Erythroblast (primary cell): Measurements from ENCODE around the gene GAP43.

Experiments used
- DNase-seq, 2 experiments: peaks; one replicate each; lab custom pipeline; 2025; lab: John Stamatoyannopoulos, UW
- GATA1 ChIP-seq: IDR thresholded peaks from 2 replicates; pipeline ENCODE4 v1.6.1; 2011; ENCODE audit warnings: low read depth, mild to moderate bottlenecking, control low read depth, low read length, moderate library complexity
- POLR2A ChIP-seq: IDR thresholded peaks from 2 replicates; pipeline ENCODE4 v1.6.1; 2011; ENCODE audit warnings: mild to moderate bottlenecking, low read length

The GAP43 gene

DNA sequence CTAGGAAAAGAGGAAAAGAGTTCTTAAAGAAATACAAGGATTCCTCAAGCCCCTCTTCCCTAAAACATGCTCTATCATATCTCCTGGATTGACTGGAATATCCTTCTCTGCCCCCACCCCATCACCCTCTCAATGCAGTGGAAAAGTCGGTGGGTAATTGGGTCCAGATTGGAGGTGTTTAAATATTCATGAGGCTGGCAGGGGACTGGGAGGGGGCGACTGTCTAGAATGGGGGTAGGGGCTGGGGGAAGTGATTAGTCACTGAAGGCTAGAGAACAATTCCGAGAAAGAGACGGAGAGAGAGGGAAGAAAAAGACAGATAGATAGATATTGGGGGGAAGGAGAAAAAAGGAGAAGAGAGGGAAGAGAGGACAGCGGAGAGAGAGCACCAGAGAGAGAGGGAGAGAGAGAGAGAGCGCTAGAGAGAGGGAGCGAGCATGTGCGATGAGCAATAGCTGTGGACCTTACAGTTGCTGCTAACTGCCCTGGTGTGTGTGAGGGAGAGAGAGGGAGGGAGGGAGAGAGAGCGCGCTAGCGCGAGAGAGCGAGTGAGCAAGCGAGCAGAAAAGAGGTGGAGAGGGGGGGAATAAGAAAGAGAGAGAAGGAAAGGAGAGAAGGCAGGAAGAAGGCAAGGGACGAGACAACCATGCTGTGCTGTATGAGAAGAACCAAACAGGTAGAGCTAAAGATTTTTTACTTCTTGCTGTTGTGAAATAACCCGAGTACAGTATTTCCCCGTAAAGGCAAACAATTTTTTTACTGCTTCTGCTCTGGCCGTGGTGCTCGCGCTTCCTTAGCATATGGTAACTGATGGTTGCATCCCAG lies at the start of gene GAP43:
Gene GAP43 (plus strand): TSS at position 467 of the 825 bp plus-strand sequence. CDS start 180 bp downstream, at position 647.
- no peak for TF ChIP-seq POLR2A
- no peak for DNase-seq

DNA sequence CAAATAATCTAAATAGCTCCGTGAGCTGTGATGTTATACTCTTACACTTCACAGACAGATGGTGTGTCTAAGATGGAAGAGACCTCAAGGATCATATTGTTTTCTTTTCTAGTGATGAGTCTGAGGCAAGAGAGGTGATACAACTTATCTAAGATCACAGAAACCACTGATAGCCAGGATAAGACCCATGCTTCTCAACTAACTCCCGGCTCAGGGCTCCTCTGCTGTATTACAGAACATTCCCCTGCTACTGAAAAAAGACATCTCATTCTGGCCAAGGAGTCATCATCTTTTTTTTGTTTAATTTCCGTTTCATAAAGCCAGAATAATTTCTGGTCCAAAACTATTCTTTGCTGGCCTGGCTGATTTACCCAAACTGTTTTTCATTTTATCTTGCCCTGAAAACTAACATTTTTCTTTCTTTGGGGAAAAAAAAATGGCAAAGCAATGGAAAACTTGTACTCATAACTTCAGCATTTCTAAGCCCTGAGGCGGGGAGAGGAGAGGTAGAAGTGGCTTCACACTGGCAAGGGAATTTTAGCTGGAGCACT lies 46.9 kb upstream of the GAP43 start:
- no peak for DNase-seq
- no peak for TF ChIP-seq POLR2A
- no peak for TF ChIP-seq GATA1

- no peak for DNase-seq
- TF ChIP-seq GATA1 (no peak), POLR2A (no peak)
These were observed 46.3 kb upstream of the GAP43 start for GRCh38 chr3:115577000-115577399.

- TF ChIP-seq GATA1 (no peak), POLR2A (no peak)
- no peak for DNase-seq
These were observed 45.0 kb upstream of the GAP43 start for GRCh38 chr3:115578331-115578730.

- no peak for DNase-seq
- TF ChIP-seq GATA1 = no peak
- no peak for TF ChIP-seq POLR2A
These were observed 42.7 kb upstream of the GAP43 start for GRCh38 chr3:115580566-115580965.

DNA sequence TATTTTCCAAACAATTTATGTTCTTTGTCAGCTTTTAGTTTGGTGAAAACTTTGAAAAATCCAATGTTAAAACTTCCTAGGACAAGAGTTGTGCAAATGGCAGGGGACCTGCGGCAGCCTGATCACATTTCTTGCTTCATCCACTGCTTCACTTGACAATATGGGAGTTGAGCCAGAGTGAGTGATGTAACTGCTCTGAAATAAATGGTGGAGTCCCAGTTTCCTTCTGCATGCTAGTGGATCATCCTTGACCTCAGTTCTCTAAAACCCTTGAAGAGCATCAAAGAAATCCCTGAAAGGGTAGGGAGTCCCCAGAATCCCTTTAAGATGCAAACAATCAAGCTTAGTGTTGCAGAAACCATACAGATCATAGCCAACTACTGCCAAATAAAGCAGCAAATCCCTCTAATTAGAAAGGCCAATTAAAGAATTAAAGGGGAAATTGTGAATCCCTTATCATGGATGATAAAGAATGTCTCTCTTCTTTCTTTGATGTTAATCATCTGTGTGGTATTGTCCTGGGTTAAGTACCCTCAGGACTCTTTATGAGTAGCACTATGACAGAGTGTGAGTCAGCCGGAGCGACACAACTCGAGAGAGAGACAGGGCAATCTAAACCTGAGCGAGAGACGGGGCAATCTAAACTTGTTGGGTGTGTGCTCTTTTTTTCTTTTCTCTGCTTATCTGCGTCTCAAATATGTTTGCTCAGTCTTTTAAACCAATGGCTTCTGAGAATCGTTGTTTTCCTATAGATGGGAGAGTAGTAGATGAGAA lies 41.8 kb upstream of the GAP43 start:
- DNase-seq = peak in 1 of 2 experiments; percentile 44
- TF ChIP-seq GATA1 = no peak
- no peak for TF ChIP-seq POLR2A

DNA sequence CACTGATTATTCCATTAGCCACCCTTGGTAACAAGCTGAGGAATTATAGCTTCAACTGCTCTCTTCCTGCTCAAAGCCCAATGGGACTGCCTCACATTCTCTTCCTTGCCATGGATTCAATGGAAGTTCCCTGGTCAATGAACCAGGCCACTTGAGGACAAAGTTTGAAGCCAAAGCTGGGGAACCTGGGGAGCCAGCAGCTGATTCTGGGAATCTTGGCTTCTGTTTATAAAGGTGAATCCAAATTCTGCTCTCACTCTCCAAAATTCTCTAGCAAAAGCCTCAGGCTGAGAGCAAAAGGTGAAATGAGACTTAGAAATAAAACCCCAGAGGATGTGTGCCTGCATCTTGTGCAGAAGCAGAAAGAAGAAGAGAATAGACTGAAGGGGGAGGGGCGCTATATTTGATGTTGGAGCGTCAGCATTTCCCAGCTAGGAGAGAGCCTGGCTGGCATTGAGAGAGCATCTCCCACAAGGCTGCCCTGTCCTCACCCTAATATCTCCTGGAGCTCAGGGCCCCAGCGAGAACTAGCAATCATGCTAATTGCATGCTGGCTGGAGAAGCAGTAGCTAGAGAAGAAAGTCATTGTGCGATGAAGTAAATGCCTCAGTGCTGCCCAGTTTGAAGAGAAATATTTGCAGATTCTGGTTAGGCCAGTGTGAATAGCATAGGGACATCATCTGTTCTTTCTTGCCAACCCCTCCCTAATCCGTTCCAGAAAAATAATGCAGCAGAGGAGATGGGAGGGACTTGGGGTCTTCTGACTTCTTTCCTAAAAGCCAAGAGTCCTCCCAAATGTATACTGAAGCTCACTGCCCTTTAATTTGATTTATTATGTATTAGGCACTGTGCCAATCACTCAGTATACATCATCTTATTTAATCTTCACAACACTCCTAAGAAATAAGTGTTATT lies 34.9 kb upstream of the GAP43 start:
- no peak for DNase-seq
- TF ChIP-seq GATA1 (no peak), POLR2A (no peak)

DNA sequence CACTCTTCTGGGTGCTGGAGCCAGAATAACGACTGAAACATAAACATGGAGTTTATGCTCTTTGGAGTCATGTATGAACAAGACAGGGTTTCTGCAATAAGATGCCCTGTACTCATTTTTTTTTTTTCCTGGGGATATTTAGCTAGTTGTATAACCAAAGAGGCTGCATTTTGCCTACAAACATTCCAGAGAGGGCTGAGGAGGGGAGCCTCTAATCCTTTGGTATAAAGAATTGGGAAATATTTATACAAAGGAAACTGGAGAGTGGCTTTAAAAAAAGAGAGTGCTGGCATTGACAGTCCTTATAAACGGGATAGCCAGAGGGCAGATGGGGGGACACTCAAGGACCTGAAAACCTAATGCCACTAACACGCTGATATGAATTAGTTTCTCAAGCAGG lies 32.4 kb upstream of the GAP43 start:
- TF ChIP-seq GATA1 = no peak
- TF ChIP-seq POLR2A = no peak
- DNase-seq = no peak

DNA sequence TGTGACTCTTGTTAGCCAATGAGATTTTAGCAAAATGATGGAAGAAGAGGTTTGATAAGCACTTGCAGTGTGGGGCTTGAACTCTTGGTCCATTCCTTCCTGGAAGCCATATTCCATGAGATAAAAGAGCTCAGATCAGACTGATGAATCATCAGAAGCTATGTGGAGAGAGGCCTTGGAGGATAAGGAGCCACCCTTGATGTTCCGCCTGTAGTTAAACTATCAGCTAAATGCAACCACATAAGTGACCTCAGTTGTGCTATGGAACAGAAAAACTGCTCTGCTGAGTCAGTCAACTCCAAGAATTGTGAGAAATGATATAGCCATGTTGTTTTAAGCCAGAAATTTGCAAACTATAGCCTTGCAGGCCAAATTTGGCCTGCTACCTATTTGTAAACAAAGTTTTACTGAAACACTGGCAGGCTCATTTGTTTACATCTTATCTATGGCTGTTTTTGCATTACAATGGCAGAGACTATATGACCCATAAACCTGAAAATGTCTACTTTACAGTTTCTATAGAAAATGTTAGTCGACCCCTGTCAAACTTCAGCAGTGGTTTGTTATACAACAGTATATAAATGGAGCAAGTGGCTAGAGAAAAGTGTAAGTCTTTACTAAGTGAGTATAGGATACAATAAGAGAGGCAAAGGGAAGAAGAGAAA lies 27.6 kb upstream of the GAP43 start:
- TF ChIP-seq GATA1 (no peak), POLR2A (no peak)
- DNase-seq = no peak

GRCh38 chr3:115598216-115598615 lies 25.1 kb upstream of the GAP43 start:
- no peak for TF ChIP-seq GATA1
- TF ChIP-seq POLR2A = no peak
- no peak for DNase-seq

DNA sequence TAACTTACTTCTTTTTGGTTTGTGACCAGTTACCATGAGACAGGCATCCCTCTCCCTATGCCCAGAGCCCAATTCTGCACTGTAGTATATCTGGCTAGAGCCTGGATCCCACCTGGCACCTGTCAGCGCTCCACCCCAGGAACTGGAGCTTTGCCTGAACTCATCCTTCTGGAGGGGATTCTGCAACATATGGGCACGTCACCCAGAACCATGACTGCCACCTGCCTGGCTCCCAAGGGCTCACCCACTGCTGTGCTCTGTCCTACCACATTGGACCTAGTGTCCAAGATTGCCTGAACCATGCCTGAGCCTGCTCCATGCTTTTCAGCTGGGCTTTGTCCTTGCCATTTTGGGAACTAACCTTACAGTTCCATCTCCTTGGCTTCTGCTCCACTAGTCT lies 21.1 kb upstream of the GAP43 start:
- DNase-seq = no peak
- TF ChIP-seq POLR2A (no peak), GATA1 (no peak)

- DNase-seq = no peak
- no peak for TF ChIP-seq POLR2A
- no peak for TF ChIP-seq GATA1
These were observed 11.7 kb upstream of the GAP43 start for GRCh38 chr3:115611630-115612029.
